Measurements from ENCODE around the gene PTRHD1. TPM values are rescaled to one million over a fixed set of nuclear protein-coding genes. Genes with fewer than 3 reads are reported as not detected.
A peak's percentile ranks its signal among the peaks of the same experiment; 100 is the strongest.

PTRHD1 gene
- total and polyA plus RNA-seq, 7 donors = 16.6 to 38.3 (median 27.1) TPM

DNA sequence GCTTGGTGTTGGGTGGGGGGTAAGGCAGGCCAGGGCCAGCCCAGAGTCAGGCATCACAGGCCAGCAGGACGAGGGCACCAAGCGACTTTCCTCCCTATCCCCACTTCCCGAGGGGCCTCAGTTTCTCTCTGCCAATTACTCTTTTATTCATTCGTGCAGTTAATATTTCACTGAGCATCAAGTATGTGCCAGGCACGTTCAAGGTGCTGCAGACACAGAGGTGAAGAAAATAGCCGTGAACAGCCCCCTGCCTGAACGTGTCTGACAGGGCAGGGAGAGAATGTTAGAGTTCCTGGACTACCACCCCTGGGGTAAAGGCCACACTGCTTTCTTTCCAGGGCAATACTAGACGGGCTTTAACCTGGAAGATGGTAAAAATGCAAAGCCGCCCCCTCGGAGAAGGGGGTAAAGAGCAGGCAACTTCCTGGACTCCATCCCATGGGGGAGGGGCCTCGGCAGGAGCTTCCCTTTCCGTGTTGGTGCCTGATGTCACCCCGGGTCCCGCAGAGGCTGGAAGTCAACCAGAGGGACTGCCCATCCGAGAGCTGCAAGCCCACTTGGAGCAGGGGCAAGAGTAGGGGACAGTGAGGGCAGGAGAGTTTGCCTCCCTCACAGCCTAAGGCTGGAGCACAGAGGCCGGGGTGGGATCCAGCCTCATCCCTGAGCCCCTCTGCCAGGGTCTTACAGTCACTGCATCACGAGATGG, 47.1 kb upstream of the PTRHD1 start:
- no peak overlapping the region for H3K27ac ChIP-seq
- no peaks in the 10 kb centered on the region for H3K9me3 ChIP-seq
- no peaks in the 10 kb centered on the region for H3K4me1 ChIP-seq
- H3K4me3 ChIP-seq = no peak overlapping the region
- TF ChIP-seq, protein P1, sequence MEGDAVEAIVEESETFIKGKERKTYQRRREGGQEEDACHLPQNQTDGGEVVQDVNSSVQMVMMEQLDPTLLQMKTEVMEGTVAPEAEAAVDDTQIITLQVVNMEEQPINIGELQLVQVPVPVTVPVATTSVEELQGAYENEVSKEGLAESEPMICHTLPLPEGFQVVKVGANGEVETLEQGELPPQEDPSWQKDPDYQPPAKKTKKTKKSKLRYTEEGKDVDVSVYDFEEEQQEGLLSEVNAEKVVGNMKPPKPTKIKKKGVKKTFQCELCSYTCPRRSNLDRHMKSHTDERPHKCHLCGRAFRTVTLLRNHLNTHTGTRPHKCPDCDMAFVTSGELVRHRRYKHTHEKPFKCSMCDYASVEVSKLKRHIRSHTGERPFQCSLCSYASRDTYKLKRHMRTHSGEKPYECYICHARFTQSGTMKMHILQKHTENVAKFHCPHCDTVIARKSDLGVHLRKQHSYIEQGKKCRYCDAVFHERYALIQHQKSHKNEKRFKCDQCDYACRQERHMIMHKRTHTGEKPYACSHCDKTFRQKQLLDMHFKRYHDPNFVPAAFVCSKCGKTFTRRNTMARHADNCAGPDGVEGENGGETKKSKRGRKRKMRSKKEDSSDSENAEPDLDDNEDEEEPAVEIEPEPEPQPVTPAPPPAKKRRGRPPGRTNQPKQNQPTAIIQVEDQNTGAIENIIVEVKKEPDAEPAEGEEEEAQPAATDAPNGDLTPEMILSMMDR (IDR thresholded peaks at IDR 0.05) = no peak
- ATAC-seq = no peak
- DNase-seq = peak in 1 of 2 donors; percentile 33
- no peaks in the 10 kb centered on the region for H3K27me3 ChIP-seq (ENCODE audit: insufficient read depth in 3 of 3, low read length in 2 of 3)
- 72 to 75% (median 73%) methylated on average over 17 of the region's 17 CpGs for WGBS, 3 donors
- intact Hi-C loops (cut with DNase I) = no loop called here
- no peaks in the 10 kb centered on the region for H3K36me3 ChIP-seq (ENCODE audit: insufficient read depth in 1 of 2, low read depth in 1 of 2)

DNA sequence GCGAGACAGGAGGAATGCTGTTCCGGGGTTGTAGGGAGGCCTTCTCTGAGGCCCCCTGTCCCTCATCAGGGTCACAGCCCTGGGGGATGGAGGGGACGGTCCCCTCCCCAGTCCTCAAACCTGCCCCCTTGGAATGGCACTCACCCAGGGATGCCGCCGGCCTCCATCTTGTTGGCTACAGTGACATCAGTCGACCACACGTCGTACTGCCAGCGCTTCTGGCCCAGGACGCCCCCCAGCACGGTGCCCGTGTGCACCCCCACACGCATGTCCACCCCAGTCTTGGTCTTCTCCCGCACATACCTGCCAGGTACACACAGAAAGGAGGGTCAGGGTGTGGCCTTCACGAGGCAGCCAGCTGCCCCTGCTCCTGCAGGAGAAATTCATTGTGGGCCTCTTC, 46.5 kb upstream of the PTRHD1 start:
- Histone ChIP-seq H3K4me3 (no peak overlapping the region), H3K4me1 (no peaks in the 10 kb centered on the region), H3K27me3 (ENCODE audit: insufficient read depth in 3 of 3, low read length in 2 of 3) (no peaks in the 10 kb centered on the region), H3K36me3 (ENCODE audit: insufficient read depth in 1 of 2, low read depth in 1 of 2) (no peaks in the 10 kb centered on the region), H3K9me3 (no peaks in the 10 kb centered on the region), H3K27ac (no peak overlapping the region)
- DNase-seq (peak in 1 of 2 donors; percentile 46), ATAC-seq (no peak)
- WGBS, 3 donors = 94 to 96% (median 95%) methylated on average over 15 of the region's 15 CpGs
- intact Hi-C loops (cut with DNase I) = no loop called here
- TF ChIP-seq, protein P1 (IDR thresholded peaks at IDR 0.05) = no peak

DNA sequence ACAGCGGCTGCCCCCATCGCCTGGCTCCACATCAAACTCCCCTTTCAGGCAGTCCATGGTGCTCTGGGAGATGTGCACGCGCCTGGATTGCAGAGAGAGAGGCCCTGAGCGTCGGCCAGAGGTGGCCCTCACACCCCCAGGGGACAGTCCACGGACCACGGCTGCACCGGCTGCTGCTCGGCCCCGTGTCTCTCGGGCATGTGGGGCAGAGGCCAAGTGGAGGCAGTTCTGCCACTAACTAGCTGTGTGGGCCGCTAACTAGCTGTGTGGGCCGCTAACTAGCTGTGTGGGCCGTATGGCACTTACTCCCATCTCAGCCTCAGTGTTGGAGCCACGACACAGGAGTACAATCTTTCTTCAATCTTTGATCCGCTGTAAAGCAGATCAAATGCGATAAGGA, 45.4 kb upstream of the PTRHD1 start:
- no peak overlapping the region for H3K4me3 ChIP-seq
- WGBS, 3 donors = 89 to 95% (median 93%) methylated on average over 18 of the region's 18 CpGs
- TF ChIP-seq, protein P1 (IDR thresholded peaks at IDR 0.05) = no peak
- H3K9me3 ChIP-seq = no peaks in the 10 kb centered on the region
- H3K36me3 ChIP-seq (ENCODE audit: insufficient read depth in 1 of 2, low read depth in 1 of 2) = no peaks in the 10 kb centered on the region
- intact Hi-C loops (cut with DNase I) = no loop called here
- no peaks in the 10 kb centered on the region for H3K27me3 ChIP-seq (ENCODE audit: insufficient read depth in 3 of 3, low read length in 2 of 3)
- DNase-seq = peak in 1 of 2 donors; percentile 22
- ATAC-seq = no peak
- no peak overlapping the region for H3K27ac ChIP-seq
- H3K4me1 ChIP-seq = no peaks in the 10 kb centered on the region

DNA sequence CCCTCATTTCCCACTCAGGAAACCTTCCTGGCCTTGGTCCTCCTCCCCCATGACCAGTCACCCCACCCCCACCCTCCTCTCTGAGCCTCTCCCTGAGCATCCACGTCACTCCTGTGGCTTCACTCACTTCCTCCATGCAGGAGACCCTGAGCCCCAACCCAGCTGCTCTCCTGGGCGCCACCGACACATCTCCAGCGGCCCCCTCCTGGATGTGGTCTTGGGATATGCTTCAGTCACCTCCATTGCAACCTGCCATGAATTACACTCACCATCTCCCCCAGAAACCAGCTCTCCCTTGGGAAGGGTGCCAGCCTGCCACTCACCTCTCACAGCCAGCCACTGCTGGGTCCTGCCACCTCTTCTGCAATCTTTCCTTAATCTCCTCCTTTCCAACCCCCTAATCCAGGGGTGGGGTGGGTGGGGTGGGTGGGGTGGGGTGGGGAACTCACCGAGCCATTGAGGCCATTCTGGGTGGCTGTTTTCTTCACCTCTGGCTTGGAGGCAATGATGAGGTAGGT, 44.9 kb upstream of the PTRHD1 start:
- no peaks in the 10 kb centered on the region for H3K27me3 ChIP-seq (ENCODE audit: insufficient read depth in 3 of 3, low read length in 2 of 3)
- no peak for ATAC-seq
- H3K36me3 ChIP-seq (ENCODE audit: insufficient read depth in 1 of 2, low read depth in 1 of 2) = no peaks in the 10 kb centered on the region
- no peak overlapping the region for H3K27ac ChIP-seq
- WGBS, 3 donors = 91 to 97% (median 96%) methylated on average over 4 to 5 of the region's 5 CpGs
- intact Hi-C loops (cut with DNase I) = no loop called here
- TF ChIP-seq, protein P1 (IDR thresholded peaks at IDR 0.05) = no peak
- DNase-seq = peak in 1 of 2 donors; percentile 10
- H3K9me3 ChIP-seq = no peaks in the 10 kb centered on the region
- no peaks in the 10 kb centered on the region for H3K4me1 ChIP-seq
- H3K4me3 ChIP-seq = no peak overlapping the region
